ENCODE data around the gene ANXA5. TPM values are rescaled to one million over a fixed set of nuclear protein-coding genes. Genes with fewer than 3 reads are reported as not detected.

ANXA5 gene
- total and polyA plus RNA-seq, 7 donors: 59.1 to 264 (median 116) TPM

GRCh38 chr4:121679267-121679666 lies 17.5 kb downstream of the ANXA5 start:
- intact Hi-C loops (cut with DNase I): loop anchor here in 1 of 2 donors (10.0 kb wide), 1 partner anchor 126 kb away; the partner anchor contains the start of gene EXOSC9
- H3K4me3 ChIP-seq: no peak overlapping the region
- H3K4me1 ChIP-seq: no peaks in the 10 kb centered on the region
- no peak overlapping the region for H3K27ac ChIP-seq
- no peak for ATAC-seq
- DNase-seq: no peak
- H3K27me3 ChIP-seq (ENCODE audit: insufficient read depth in 3 of 3, low read length in 2 of 3): no peaks in the 10 kb centered on the region
- no peak for TF ChIP-seq CTCF (IDR thresholded peaks at IDR 0.05)
- peaks cover 20 to 99% of the 10 kb centered on the region in 2 donors for H3K36me3 ChIP-seq (ENCODE audit: insufficient read depth in 1 of 2, low read depth in 1 of 2)
- H3K9me3 ChIP-seq: no peaks in the 10 kb centered on the region
- WGBS, 3 donors: 65 to 88% (median 79%) methylated on average over 3 of the region's 3 CpGs

- H3K4me1 ChIP-seq: no peaks in the 10 kb centered on the region
- ATAC-seq: no peak
- H3K9me3 ChIP-seq: no peaks in the 10 kb centered on the region
- no peak for DNase-seq
- 90 to 96% (median 93%) methylated on average over 1 of the region's 1 CpG for WGBS, 3 donors
- intact Hi-C loops (cut with DNase I): loop anchor here in 1 of 2 donors (10.0 kb wide), 1 partner anchor 127 kb away; the partner anchor contains the start of gene EXOSC9
- no peak for TF ChIP-seq CTCF (IDR thresholded peaks at IDR 0.05)
- H3K4me3 ChIP-seq: no peak overlapping the region
- no peak overlapping the region for H3K27ac ChIP-seq
- peaks cover 26 to 93% of the 10 kb centered on the region in 2 donors for H3K36me3 ChIP-seq (ENCODE audit: insufficient read depth in 1 of 2, low read depth in 1 of 2)
- H3K27me3 ChIP-seq (ENCODE audit: insufficient read depth in 3 of 3, low read length in 2 of 3): no peaks in the 10 kb centered on the region
Measured at GRCh38 chr4:121677524-121677923, 19.3 kb downstream of the ANXA5 start.

GRCh38 chr4:121676345-121677075 lies 20.3 kb downstream of the ANXA5 start:
- 75 to 87% (median 86%) methylated on average over 6 of the region's 6 CpGs for WGBS, 3 donors
- ATAC-seq (no peak), DNase-seq (no peak)
- intact Hi-C loops (cut with DNase I): loop anchor here in 1 of 2 donors (10.0 kb wide), 1 partner anchor 128 kb away; the partner anchor contains the start of gene EXOSC9
- Histone ChIP-seq H3K4me1 (no peaks in the 10 kb centered on the region), H3K36me3 (ENCODE audit: insufficient read depth in 1 of 2, low read depth in 1 of 2) (peaks cover 26 to 93% of the 10 kb centered on the region in 2 donors), H3K9me3 (no peaks in the 10 kb centered on the region), H3K27me3 (ENCODE audit: insufficient read depth in 3 of 3, low read length in 2 of 3) (no peaks in the 10 kb centered on the region), H3K4me3 (no peak overlapping the region), H3K27ac (no peak overlapping the region)
- no peak for TF ChIP-seq CTCF (IDR thresholded peaks at IDR 0.05)

GRCh38 chr4:121675715-121676114 lies 21.1 kb downstream of the ANXA5 start:
- no peak overlapping the region for H3K4me3 ChIP-seq
- WGBS, 3 donors: 66 to 76% (median 72%) methylated on average over 2 of the region's 2 CpGs
- intact Hi-C loops (cut with DNase I): loop anchor here in 1 of 2 donors (10.0 kb wide), 1 partner anchor 129 kb away; the partner anchor contains the start of gene EXOSC9
- DNase-seq (no peak), ATAC-seq (no peak)
- H3K9me3 ChIP-seq: no peaks in the 10 kb centered on the region
- H3K27me3 ChIP-seq (ENCODE audit: insufficient read depth in 3 of 3, low read length in 2 of 3): no peaks in the 10 kb centered on the region
- no peak overlapping the region for H3K27ac ChIP-seq
- H3K36me3 ChIP-seq (ENCODE audit: insufficient read depth in 1 of 2, low read depth in 1 of 2): peaks cover 26 to 93% of the 10 kb centered on the region in 2 donors
- no peak for TF ChIP-seq CTCF (IDR thresholded peaks at IDR 0.05)
- H3K4me1 ChIP-seq: no peaks in the 10 kb centered on the region

Data from psoas muscle (tissue), 8 donors.